Right lobe of liver (tissue), 4 donors: ENCODE data around the gene PAPOLG.

ENCODE experiments used
- POLR2A ChIP-seq: fragments of 450-650 bp; IDR thresholded peaks from one replicate; pipeline ENCODE4 v1.6.1; 2017; ENCODE audit warnings: antibody characterized with exemption, mild to moderate bottlenecking
- TF ChIP-seq, protein P1 (sequence below), 4 donors: fragments of 200-600 bp in 3 of 4; fragments of 450-650 bp in 1 of 4; IDR thresholded peaks; one replicate each; pipeline versions ENCODE4 v1.5.1 to v1.8.0; 2016 to 2022; ENCODE audit warnings: antibody characterized with exemption in 4 of 4, mild to moderate bottlenecking in 2 of 4
- donor health status: DM: no; HTN: no; CAD: no.
- donor health status: DM: no; HTN: no; CAD: no.
- donor health status: DM: no; HTN: yes; CAD: no.

DNA sequence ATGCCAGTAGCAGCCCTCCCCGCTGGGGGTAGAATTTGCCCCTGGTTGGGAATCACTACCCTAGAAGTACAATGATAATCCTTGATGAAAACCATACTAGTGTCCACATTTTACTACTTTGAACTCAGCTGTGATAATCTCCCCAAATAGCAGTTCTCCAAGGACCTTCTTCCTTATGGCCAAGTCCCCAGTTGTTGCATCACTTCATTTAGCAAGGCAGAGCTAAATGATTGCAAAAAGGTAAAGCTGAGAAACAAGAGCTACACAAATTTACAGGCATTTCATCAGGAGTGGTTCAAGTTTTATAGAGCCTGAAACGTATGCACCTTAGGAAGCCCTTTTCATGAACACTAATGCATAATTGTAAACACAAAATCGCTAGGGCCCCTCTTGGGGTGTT, 80.4 kb downstream of the PAPOLG start:
- TF ChIP-seq, protein P1, sequence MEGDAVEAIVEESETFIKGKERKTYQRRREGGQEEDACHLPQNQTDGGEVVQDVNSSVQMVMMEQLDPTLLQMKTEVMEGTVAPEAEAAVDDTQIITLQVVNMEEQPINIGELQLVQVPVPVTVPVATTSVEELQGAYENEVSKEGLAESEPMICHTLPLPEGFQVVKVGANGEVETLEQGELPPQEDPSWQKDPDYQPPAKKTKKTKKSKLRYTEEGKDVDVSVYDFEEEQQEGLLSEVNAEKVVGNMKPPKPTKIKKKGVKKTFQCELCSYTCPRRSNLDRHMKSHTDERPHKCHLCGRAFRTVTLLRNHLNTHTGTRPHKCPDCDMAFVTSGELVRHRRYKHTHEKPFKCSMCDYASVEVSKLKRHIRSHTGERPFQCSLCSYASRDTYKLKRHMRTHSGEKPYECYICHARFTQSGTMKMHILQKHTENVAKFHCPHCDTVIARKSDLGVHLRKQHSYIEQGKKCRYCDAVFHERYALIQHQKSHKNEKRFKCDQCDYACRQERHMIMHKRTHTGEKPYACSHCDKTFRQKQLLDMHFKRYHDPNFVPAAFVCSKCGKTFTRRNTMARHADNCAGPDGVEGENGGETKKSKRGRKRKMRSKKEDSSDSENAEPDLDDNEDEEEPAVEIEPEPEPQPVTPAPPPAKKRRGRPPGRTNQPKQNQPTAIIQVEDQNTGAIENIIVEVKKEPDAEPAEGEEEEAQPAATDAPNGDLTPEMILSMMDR (IDR thresholded peaks at IDR 0.05) = no peak
- no peak for TF ChIP-seq POLR2A
